Brain microvascular endothelial cell (primary cell): Measurements from ENCODE around the gene SLC25A13.

ENCODE experiments used
- DNase-seq: peaks from one replicate; pipeline ENCODE4 v3.0.0-alpha.2; 2020
- H3K27ac ChIP-seq: fragments of 250-450 bp; sonication (Bioruptor Pico); 2 replicates; pipeline ENCODE4 v1.5.1; 2020; ENCODE audit warnings: mild to moderate bottlenecking, moderate library complexity
- H3K27me3 ChIP-seq: fragments of 250-450 bp; sonication (Bioruptor Pico); replicated peaks from 2 replicates; pipeline ENCODE4 v1.5.1; 2020; ENCODE audit warnings: mild to moderate bottlenecking
- H3K36me3 ChIP-seq: fragments of 250-450 bp; sonication (Bioruptor Pico); replicated peaks from 2 replicates; pipeline ENCODE4 v1.5.1; 2020; ENCODE audit warnings: mild to moderate bottlenecking
- H3K4me3 ChIP-seq: 2 replicates; pipeline ENCODE4 v1.5.1; 2011; ENCODE audit warnings: low read depth, mild to moderate bottlenecking, control low read depth, low read length, moderate library complexity
- CTCF ChIP-seq: IDR thresholded peaks from 2 replicates; pipeline ENCODE4 v1.5.1; 2011; ENCODE audit warnings: low read depth, mild to moderate bottlenecking, moderate library complexity, low read length, control low read depth, inconsistent platforms; ENCODE audit errors: missing control alignments
- in situ Hi-C: cut with HindIII; loops from 2 replicates; pipeline ENCODE4 v1.10.0; 2017; ENCODE audit warnings: low sequenced_read_pairs, low pct_ligation_motif_present

SLC25A13 gene

GRCh38 chr7:96320442-96320841 is 1.5 kb downstream of the SLC25A13 start:
- no peak for TF ChIP-seq CTCF
- H3K27me3 ChIP-seq, result no peaks in the 10 kb centered on the region
- no peak for DNase-seq
- no peak overlapping the region for H3K27ac ChIP-seq
- no peaks in the 10 kb centered on the region for H3K36me3 ChIP-seq
- no peak overlapping the region for H3K4me3 ChIP-seq
- in situ Hi-C loops, result no loop called here

GRCh38 chr7:96319439-96319838 is 2.5 kb downstream of the SLC25A13 start:
- no peak overlapping the region for H3K27ac ChIP-seq

GRCh38 chr7:96316949-96317348 is 4.9 kb downstream of the SLC25A13 start:
- no peak for TF ChIP-seq CTCF
- no peak for DNase-seq
- in situ Hi-C loops, result no loop called here
- H3K27me3 ChIP-seq, result no peaks in the 10 kb centered on the region
- H3K4me3 ChIP-seq, result no peak overlapping the region
- H3K27ac ChIP-seq, result no peak overlapping the region
- H3K36me3 ChIP-seq, result no peaks in the 10 kb centered on the region

More at GRCh38 chr7:96319439-96319838, 2.5 kb downstream of the SLC25A13 start:
- H3K36me3 ChIP-seq, result no peaks in the 10 kb centered on the region
- H3K4me3 ChIP-seq, result no peak overlapping the region
- no peak for DNase-seq
- H3K27me3 ChIP-seq, result no peaks in the 10 kb centered on the region
- in situ Hi-C loops, result no loop called here
- TF ChIP-seq CTCF, result no peak

- Histone ChIP-seq H3K27me3 (no peaks in the 10 kb centered on the region), H3K4me3 (no peak overlapping the region), H3K36me3 (no peaks in the 10 kb centered on the region), H3K27ac (no peak overlapping the region)
- TF ChIP-seq CTCF, result no peak
- DNase-seq, result no peak
- in situ Hi-C loops, result no loop called here
Measured at GRCh38 chr7:96315125-96315512, 6.8 kb downstream of the SLC25A13 start.

- H3K27ac ChIP-seq, result no peak overlapping the region
- H3K27me3 ChIP-seq, result no peaks in the 10 kb centered on the region
- no peak overlapping the region for H3K4me3 ChIP-seq
- in situ Hi-C loops, result no loop called here
- TF ChIP-seq CTCF, result no peak
- DNase-seq, result no peak
- no peaks in the 10 kb centered on the region for H3K36me3 ChIP-seq
Measured at GRCh38 chr7:96314402-96315124, 7.3 kb downstream of the SLC25A13 start.

GRCh38 chr7:96313940-96314339 is 8.0 kb downstream of the SLC25A13 start:
- Histone ChIP-seq H3K27me3 (no peaks in the 10 kb centered on the region), H3K4me3 (no peak overlapping the region), H3K36me3 (no peaks in the 10 kb centered on the region), H3K27ac (no peak overlapping the region)
- DNase-seq, result no peak
- in situ Hi-C loops, result no loop called here
- TF ChIP-seq CTCF, result no peak
